Endodermal cell (in vitro differentiated cells): ENCODE measurements around the gene BTRC. TPM values are rescaled to one million over a fixed set of nuclear protein-coding genes. Genes with fewer than 3 reads are reported as not detected.

ENCODE experiments used
- DNase-seq: peaks from one replicate; pipeline ENCODE4 v3.0.0-alpha.2; 2017
- H3K27ac ChIP-seq: 2 replicates; pipeline ENCODE4 v1.5.1; 2013; ENCODE audit warnings: mild to moderate bottlenecking, low read depth, low read length, moderate library complexity
- H3K27me3 ChIP-seq: 2 replicates; pipeline ENCODE4 v1.6.1; 2013; ENCODE audit warnings: mild to moderate bottlenecking, low read length, moderate library complexity; ENCODE audit not compliant: insufficient read depth, control insufficient read depth, poor library complexity, severe bottlenecking
- H3K36me3 ChIP-seq: 2 replicates; pipeline ENCODE4 v1.7.0; 2013; ENCODE audit warnings: mild to moderate bottlenecking, low read length, moderate library complexity; ENCODE audit not compliant: control insufficient read depth, insufficient read depth
- H3K4me1 ChIP-seq: one replicate; pipeline ENCODE4 v1.7.0; 2013; ENCODE audit warnings: low read length; ENCODE audit not compliant: control insufficient read depth, insufficient read depth
- H3K4me3 ChIP-seq: 2 replicates; pipeline ENCODE4 v1.5.1; 2013; ENCODE audit warnings: mild to moderate bottlenecking, low read length, moderate library complexity
- H3K9ac ChIP-seq: 2 replicates; pipeline ENCODE4 v1.6.1; 2013; ENCODE audit warnings: mild to moderate bottlenecking, low read length, moderate library complexity; ENCODE audit not compliant: poor library complexity, severe bottlenecking; ENCODE audit errors: extremely low read depth
- H3K9me3 ChIP-seq: 2 replicates; pipeline ENCODE4 v1.6.1; 2013; ENCODE audit warnings: mild to moderate bottlenecking, low read length, moderate library complexity; ENCODE audit not compliant: control insufficient read depth
- H3K27ac Mint-ChIP-seq: 2 replicates; pipeline ENCODE4 v1.8.0; 2020; ENCODE audit warnings: mixed read lengths
- H3K27me3 Mint-ChIP-seq: 2 replicates; pipeline ENCODE4 v1.8.0; 2021; ENCODE audit warnings: mild to moderate bottlenecking, mixed read lengths; ENCODE audit not compliant: insufficient read depth
- H3K36me3 Mint-ChIP-seq: 2 replicates; pipeline ENCODE4 v1.8.0; 2020; ENCODE audit warnings: low read depth, mixed read lengths
- H3K4me1 Mint-ChIP-seq: 2 replicates; pipeline ENCODE4 v1.8.0; 2020; ENCODE audit warnings: mixed read lengths
- H3K4me3 Mint-ChIP-seq: 2 replicates; pipeline ENCODE4 v1.8.0; 2020; ENCODE audit warnings: mild to moderate bottlenecking, moderate library complexity, mixed read lengths
- H3K9me3 Mint-ChIP-seq: 2 replicates; pipeline ENCODE4 v1.8.0; 2020; ENCODE audit warnings: mild to moderate bottlenecking, mixed read lengths
- WGBS, 2 experiments: methylation state at CpG; one replicate each; pipeline versions ENCODE4 v1.1.5 to v1.1.7; 2013; ENCODE audit warnings: missing lambda C conversion rate in 2 of 2, mixed read lengths in 1 of 2; ENCODE audit not compliant: insufficient coverage in 1 of 2, insufficient read length in 1 of 2; 5-methylcytosine and 5-hydroxymethylcytosine counted together
- total RNA-seq, 2 donors: library from RNA; stranded (reverse); fragmentation: NEBNext Ultra II Directional in 1 of 2; extraction: Animal tissue kit (Norgen Biotek cat#: 25700) in 1 of 2; gene quantifications; 2 replicates in 1 of 2; 3 replicates in 1 of 2; pipeline ENCODE4 v1.2.1, GENCODE V29; 2021
- TF ChIP-seq, protein P1 (sequence below): fragments of 200-600 bp; sonication (generic); conservative IDR thresholded peaks from 2 replicates; pipeline ENCODE4 v1.5.0; 2021; ENCODE audit warnings: antibody characterized with exemption, mild to moderate bottlenecking

The BTRC gene
- total RNA-seq, 2 donors from 2014 or later, result 30.1 to 38.2 TPM

DNA sequence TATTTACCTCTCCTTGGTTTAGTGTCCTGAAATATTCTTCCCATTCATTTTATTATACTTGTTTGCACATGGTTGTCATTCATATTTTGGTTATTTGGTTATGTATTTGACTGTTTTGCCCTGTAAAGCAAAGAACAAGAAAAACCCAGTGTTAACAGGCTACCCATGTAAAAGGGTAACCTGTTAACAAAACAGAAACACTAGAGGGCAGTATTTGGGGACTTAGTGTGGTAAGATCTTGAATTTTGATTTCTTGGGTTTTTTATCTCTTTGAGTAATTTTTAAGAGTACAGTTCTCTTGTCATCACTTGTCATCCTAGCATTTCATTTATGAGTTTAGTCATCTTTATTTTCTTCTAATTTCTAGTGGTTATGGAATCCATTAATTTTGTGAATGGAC, 182.8 kb downstream of the BTRC start:
- Histone ChIP-seq H3K4me3 (no peak overlapping the region), H3K36me3 (peaks cover 19% of the 10 kb centered on the region), H3K4me1 (no peaks in the 10 kb centered on the region), H3K9me3 (no peaks in the 10 kb centered on the region), H3K27me3 (no peaks in the 10 kb centered on the region), H3K27ac (no peak overlapping the region), H3K9ac (no peak overlapping the region)
- Mint-ChIP-seq H3K9me3 (no peaks in the 10 kb centered on the region), H3K36me3 (peaks cover 14% of the 10 kb centered on the region), H3K27me3 (no peaks in the 10 kb centered on the region), H3K4me1 (peaks cover 4% of the 10 kb centered on the region), H3K27ac (no peak overlapping the region), H3K4me3 (no peak overlapping the region)
- TF ChIP-seq, protein P1, sequence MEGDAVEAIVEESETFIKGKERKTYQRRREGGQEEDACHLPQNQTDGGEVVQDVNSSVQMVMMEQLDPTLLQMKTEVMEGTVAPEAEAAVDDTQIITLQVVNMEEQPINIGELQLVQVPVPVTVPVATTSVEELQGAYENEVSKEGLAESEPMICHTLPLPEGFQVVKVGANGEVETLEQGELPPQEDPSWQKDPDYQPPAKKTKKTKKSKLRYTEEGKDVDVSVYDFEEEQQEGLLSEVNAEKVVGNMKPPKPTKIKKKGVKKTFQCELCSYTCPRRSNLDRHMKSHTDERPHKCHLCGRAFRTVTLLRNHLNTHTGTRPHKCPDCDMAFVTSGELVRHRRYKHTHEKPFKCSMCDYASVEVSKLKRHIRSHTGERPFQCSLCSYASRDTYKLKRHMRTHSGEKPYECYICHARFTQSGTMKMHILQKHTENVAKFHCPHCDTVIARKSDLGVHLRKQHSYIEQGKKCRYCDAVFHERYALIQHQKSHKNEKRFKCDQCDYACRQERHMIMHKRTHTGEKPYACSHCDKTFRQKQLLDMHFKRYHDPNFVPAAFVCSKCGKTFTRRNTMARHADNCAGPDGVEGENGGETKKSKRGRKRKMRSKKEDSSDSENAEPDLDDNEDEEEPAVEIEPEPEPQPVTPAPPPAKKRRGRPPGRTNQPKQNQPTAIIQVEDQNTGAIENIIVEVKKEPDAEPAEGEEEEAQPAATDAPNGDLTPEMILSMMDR, result peak; percentile 86
- no peak for DNase-seq

DNA sequence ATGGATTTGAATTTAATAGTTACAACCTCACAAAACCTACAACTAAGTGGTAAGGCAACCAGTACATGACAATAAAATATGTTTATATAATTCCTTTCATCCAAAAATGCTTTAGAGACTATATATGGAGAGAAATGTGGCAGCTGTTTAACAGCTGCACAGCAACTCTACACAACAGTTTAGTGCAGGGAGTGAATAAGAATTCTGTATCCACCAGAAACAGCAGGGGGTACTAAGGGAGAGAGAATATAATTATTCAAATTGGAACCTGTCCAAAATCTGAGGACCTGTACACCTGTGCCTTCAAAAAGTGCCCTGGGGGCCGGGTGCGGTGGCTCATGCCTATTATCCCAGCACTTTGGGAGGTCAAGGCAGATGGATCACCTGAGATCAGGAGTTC, 184.5 kb downstream of the BTRC start:
- TF ChIP-seq, protein P1, result no peak
- DNase-seq, result no peak
- peaks cover 4% of the 10 kb centered on the region for H3K4me1 Mint-ChIP-seq
- Histone ChIP-seq H3K4me1 (no peaks in the 10 kb centered on the region), H3K4me3 (no peak overlapping the region), H3K36me3 (peaks cover 12% of the 10 kb centered on the region), H3K9ac (no peak overlapping the region), H3K9me3 (no peaks in the 10 kb centered on the region), H3K27me3 (no peaks in the 10 kb centered on the region), H3K27ac (no peak overlapping the region)
- peaks cover 15% of the 10 kb centered on the region for H3K36me3 Mint-ChIP-seq
- H3K9me3 Mint-ChIP-seq, result no peaks in the 10 kb centered on the region
- 97% methylated on average over 2 of the region's 2 CpGs; no CpG with 5 or more reads in 1 of the 2 experiments for WGBS, 2 experiments
- H3K27me3 Mint-ChIP-seq, result no peaks in the 10 kb centered on the region
- no peak overlapping the region for H3K4me3 Mint-ChIP-seq
- no peak overlapping the region for H3K27ac Mint-ChIP-seq

DNA sequence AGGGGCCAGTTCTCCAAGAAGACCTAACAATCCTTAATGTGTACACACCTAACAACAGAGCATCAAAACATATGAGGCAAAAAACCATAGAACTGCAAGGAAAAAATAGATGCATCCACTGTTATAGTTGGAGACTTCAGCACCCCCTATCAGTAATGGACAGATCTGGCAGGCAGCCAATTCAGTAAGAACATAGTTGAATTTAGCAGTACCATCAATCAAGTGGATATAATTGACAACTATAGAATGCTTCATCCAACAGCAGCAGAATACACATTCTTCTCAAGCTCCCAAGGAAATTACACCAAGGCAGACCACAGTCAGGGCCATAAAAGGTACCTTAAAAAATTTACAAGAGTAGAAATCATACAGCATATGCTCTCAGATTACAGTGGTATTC, 191.9 kb downstream of the BTRC start:
- H3K27ac ChIP-seq, result no peak overlapping the region
- no peak for DNase-seq
- Mint-ChIP-seq H3K4me1 (no peaks in the 10 kb centered on the region), H3K27me3 (no peaks in the 10 kb centered on the region), H3K27ac (no peak overlapping the region), H3K4me3 (no peak overlapping the region), H3K9me3 (no peaks in the 10 kb centered on the region), H3K36me3 (peaks cover 11% of the 10 kb centered on the region)
- no peaks in the 10 kb centered on the region for H3K4me1 ChIP-seq
- TF ChIP-seq, protein P1, result peak; percentile 26
- H3K36me3 ChIP-seq, result peaks cover 4% of the 10 kb centered on the region
- H3K9ac ChIP-seq, result no peak overlapping the region
- H3K27me3 ChIP-seq, result no peaks in the 10 kb centered on the region
- no peak overlapping the region for H3K4me3 ChIP-seq
- H3K9me3 ChIP-seq, result no peaks in the 10 kb centered on the region
